BLaER1 treated with 17β-estradiol and CSF1 and Interleukin-3, amounts not matched to agents 10 nM and 100 nM (cell line): ENCODE measurements around the gene DDHD1.
A peak's percentile ranks its signal among the peaks of the same experiment; 100 is the strongest.
"Not testable (repeated sequence)": the region's sequence is repeated elsewhere in the genome, so short reads cannot be mapped to it uniquely, and the experiment has no call there.

Experiments used
- H3K27ac ChIP-seq, 11 experiments: shearing (Covaris generic); formaldehyde crosslinking; 2 replicates each; pipeline ENCODE4 v1.8.1; 2022
- H3K27me3 ChIP-seq, 11 experiments: shearing (Covaris generic); formaldehyde crosslinking; 2 replicates each; pipeline ENCODE4 v1.8.1; 2022
- H3K36me3 ChIP-seq, 11 experiments: shearing (Covaris generic); formaldehyde crosslinking; 2 replicates each; pipeline ENCODE4 v1.8.1; 2022
- H3K4me1 ChIP-seq, 10 experiments: shearing (Covaris generic); formaldehyde crosslinking; 2 replicates each; pipeline ENCODE4 v1.8.1; 2022
- H3K4me2 ChIP-seq, 11 experiments: shearing (Covaris generic); formaldehyde crosslinking; 2 replicates each; pipeline ENCODE4 v1.8.1; 2022
- H3K4me3 ChIP-seq, 10 experiments: shearing (Covaris generic); formaldehyde crosslinking; 2 replicates each; pipeline ENCODE4 v1.8.1; 2022
- H3K9ac ChIP-seq, 11 experiments: shearing (Covaris generic); formaldehyde crosslinking; 2 replicates each; pipeline ENCODE4 v1.8.1; 2022
- H3K9me3 ChIP-seq, 11 experiments: shearing (Covaris generic); formaldehyde crosslinking; replicated peaks in 1 of 11; 2 replicates each; pipeline ENCODE4 v1.8.1; 2022
- H4K20me1 ChIP-seq, 11 experiments: shearing (Covaris generic); formaldehyde crosslinking; 2 replicates each; pipeline ENCODE4 v1.8.1; 2022
- Cebpa-rat ChIP-seq, 11 experiments: shearing (Covaris generic); IDR thresholded peaks; 2 replicates each; pipeline ENCODE4 v1.8.1; 2022

The DDHD1 gene

DNA sequence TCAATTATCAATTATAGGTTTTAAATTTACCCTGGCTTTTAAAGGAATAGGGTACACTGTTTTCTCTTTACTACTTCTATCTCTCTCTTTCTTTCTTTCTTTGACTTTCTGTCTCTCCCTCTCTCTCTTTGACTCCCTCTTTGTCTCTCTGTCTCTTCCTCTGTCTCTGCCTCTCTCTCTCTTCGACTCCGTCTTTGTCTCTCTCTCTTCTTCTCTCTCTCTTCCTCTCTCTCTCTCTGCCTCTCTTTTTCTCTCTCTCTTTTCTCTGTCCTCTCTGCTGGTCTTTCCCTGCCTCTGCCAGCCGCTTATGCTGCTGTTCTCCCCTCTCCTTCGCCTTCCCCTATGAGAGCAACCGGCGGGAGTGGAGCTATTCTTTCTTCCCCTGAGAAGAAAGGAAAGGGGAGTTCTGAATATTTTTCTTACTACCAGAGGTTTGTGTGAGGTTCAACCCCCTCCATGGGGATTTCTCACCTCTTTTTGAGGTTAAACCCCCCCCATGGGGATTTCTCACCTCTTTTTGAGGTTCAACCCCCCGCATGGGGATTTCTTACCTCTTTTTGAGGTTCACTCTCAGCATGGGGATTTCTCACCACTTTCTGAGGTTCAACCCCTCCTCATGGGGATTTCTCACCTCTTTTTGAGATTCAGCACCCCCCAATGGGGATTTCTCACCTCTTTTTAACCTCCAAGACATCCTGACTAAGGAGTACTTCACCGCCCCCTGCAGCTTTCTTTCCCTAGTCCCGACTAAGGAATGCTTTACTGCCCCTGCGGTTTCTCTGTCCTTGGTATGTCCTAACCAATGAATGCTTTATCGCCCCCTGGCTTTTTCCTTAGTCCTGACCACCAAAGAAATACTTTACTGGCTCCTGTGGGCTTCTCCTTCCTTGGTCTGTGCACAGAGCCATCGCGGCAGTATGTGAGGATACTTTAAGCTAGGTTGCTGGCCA lies 27.4 kb upstream of the DDHD1 start:
- Histone ChIP-seq H3K9ac (no peak overlapping the region), H3K27me3 (no peaks in the 10 kb centered on the region), H3K36me3 (no peaks in the 10 kb centered on the region), H3K9me3 (peaks cover 6 to 19% (median 13%) of the 10 kb centered on the region in 11 experiments; a peak in 19 of 22 replicates), H3K27ac (no peak overlapping the region), H3K4me3 (no peak overlapping the region), H4K20me1 (no peaks in the 10 kb centered on the region), H3K4me2 (no peak overlapping the region), H3K4me1 (no peaks in the 10 kb centered on the region)
- no peak for TF ChIP-seq Cebpa-rat (IDR thresholded peaks at IDR 0.05)

DNA sequence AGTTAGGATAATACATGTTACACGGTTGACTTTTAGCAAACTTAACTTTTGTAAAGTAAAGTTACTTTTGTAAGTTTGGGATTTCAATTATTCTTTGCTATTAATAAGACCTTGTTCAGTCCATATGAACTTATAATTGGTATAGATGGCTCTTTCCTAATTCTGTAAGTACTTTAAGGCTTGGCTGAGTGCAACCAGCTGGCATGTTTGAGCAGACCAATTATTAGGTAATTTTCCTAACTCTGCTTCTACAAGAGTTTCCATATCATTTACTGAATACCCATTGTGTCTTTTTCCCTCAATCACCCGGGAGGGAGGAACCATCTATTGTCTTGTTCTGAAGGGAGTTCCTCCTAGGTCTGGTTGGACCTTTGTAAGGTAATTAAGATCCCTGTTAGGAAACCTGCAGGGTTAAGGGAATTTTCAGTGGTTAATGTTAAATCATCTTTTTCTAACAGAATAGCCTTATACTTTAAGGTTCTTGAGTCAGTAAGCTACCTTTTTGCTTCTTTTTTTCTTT lies 26.4 kb upstream of the DDHD1 start:
- peaks cover 6 to 19% (median 13%) of the 10 kb centered on the region in 11 experiments; a peak in 19 of 22 replicates for H3K9me3 ChIP-seq
- not testable (repeated sequence) for H3K4me1 ChIP-seq, H3K4me2 ChIP-seq, H3K9ac ChIP-seq, H4K20me1 ChIP-seq, H3K36me3 ChIP-seq, H3K27ac ChIP-seq, H3K27me3 ChIP-seq, H3K4me3 ChIP-seq

DNA sequence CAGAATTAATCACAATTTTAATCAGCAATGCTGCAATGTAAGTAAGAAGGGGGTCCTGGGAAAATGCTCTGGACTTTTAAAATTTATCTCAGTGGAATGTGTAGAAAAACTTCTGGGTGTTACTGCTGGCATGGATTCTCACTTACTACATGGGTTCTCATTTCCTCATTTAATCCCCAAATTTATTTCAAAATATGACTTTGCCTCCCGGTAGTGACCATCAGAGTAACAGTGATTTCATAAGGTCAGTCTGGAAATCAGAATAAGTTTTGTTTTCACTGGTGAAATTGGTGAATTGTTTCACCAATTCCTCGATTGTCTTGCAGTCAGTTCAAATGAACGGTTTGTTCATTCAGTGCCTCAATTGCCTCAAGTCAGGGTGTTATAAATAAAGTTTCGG lies 22.3 kb upstream of the DDHD1 start:
- TF ChIP-seq Cebpa-rat (IDR thresholded peaks at IDR 0.05) = no peak

DNA sequence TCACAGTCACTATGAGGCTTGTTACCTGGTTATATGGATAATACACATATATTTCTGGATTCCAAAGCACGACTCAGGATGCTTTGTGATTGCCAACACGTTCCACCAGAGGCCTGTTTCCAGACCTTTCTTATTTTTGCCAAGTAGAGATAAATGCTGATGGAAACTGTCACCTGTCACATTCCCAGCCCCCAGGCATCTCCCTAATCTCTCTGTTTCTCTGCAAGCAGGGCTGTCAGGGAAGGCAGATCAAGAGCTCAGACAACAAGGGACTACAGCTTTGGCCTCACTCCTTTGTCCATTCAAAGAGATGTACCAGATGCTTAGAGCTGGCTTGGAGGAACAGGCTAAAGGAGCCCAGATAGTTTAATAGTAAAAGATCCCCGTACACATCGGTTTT lies 21.8 kb upstream of the DDHD1 start:
- Histone ChIP-seq H4K20me1 (no peaks in the 10 kb centered on the region), H3K9me3 (no peaks in the 10 kb centered on the region), H3K36me3 (no peaks in the 10 kb centered on the region), H3K27me3 (no peaks in the 10 kb centered on the region), H3K27ac (no peak overlapping the region), H3K4me3 (no peak overlapping the region), H3K4me1 (no peaks in the 10 kb centered on the region), H3K4me2 (no peak overlapping the region), H3K9ac (no peak overlapping the region)
- no peak for TF ChIP-seq Cebpa-rat (IDR thresholded peaks at IDR 0.05)

More for the DNA sequence above, 22.3 kb upstream of the DDHD1 start:
- Histone ChIP-seq H3K9ac (no peak overlapping the region), H3K4me1 (no peaks in the 10 kb centered on the region), H3K36me3 (no peaks in the 10 kb centered on the region), H3K27me3 (no peaks in the 10 kb centered on the region), H4K20me1 (no peaks in the 10 kb centered on the region), H3K27ac (no peak overlapping the region), H3K4me2 (no peak overlapping the region), H3K9me3 (peaks cover 0 to 2% (median under 1%) of the 10 kb centered on the region in 11 experiments; a peak in 6 of 22 replicates), H3K4me3 (no peak overlapping the region)

GRCh38 chr14:53168786-53169185 lies 15.7 kb upstream of the DDHD1 start:
- no peaks in the 10 kb centered on the region for H3K27me3 ChIP-seq
- no peaks in the 10 kb centered on the region for H3K4me1 ChIP-seq
- H3K9ac ChIP-seq = no peak overlapping the region
- H4K20me1 ChIP-seq = no peaks in the 10 kb centered on the region
- H3K9me3 ChIP-seq = peaks cover 0 to 6% (median 0%) of the 10 kb centered on the region in 11 experiments; a peak in 4 of 22 replicates
- TF ChIP-seq Cebpa-rat (IDR thresholded peaks at IDR 0.05) = no peak
- no peak overlapping the region for H3K4me2 ChIP-seq
- H3K27ac ChIP-seq = no peak overlapping the region
- no peaks in the 10 kb centered on the region for H3K36me3 ChIP-seq
- no peak overlapping the region for H3K4me3 ChIP-seq

- no peaks in the 10 kb centered on the region for H3K27me3 ChIP-seq
- no peaks in the 10 kb centered on the region for H4K20me1 ChIP-seq
- peaks cover 0 to 11% (median 0%) of the 10 kb centered on the region in 11 experiments; a peak in 6 of 22 replicates for H3K9me3 ChIP-seq
- 0 out of 20 replicates have a peak, but pooled peaks cover 0 to under 1% (median 0%) of the 10 kb centered on the region in 10 experiments for H3K4me1 ChIP-seq
- no peak overlapping the region for H3K4me2 ChIP-seq
- TF ChIP-seq Cebpa-rat (IDR thresholded peaks at IDR 0.05) = no peak
- H3K9ac ChIP-seq = no peak overlapping the region
- no peaks in the 10 kb centered on the region for H3K36me3 ChIP-seq
- no peak overlapping the region for H3K27ac ChIP-seq
- H3K4me3 ChIP-seq = no peak overlapping the region
These were observed 14.6 kb upstream of the DDHD1 start for GRCh38 chr14:53167602-53168328.

- Histone ChIP-seq H3K27ac (peak overlapping the region in 4 of 11 experiments; percentile 2 to 64 (median 56); a peak in 6 of 22 replicates), H4K20me1 (no peaks in the 10 kb centered on the region), H3K27me3 (no peaks in the 10 kb centered on the region), H3K36me3 (no peaks in the 10 kb centered on the region), H3K9me3 (peaks cover 0 to 11% (median 0%) of the 10 kb centered on the region in 11 experiments; a peak in 6 of 22 replicates), H3K4me3 (no peak overlapping the region), H3K4me1 (peaks cover 0 to 17% (median 2%) of the 10 kb centered on the region in 10 experiments; a peak in 7 of 20 replicates), H3K9ac (peak overlapping the region in 2 of 11 experiments; percentile 23 to 61; a peak in 2 of 22 replicates), H3K4me2 (peak overlapping the region in 6 of 11 experiments; percentile 1 to 66 (median 31); a peak in 9 of 22 replicates)
- TF ChIP-seq Cebpa-rat (IDR thresholded peaks at IDR 0.05) = 0 out of 22 replicates have a peak, but pooled peaks of 1 of the 11 experiments have one; percentile 22
These were observed 8.8 kb upstream of the DDHD1 start for GRCh38 chr14:53161758-53162435.

GRCh38 chr14:53156238-53156637 lies 3.1 kb upstream of the DDHD1 start:
- H4K20me1 ChIP-seq = peaks cover under 1 to 12% (median 5%) of the 10 kb centered on the region in 11 experiments; a peak in 15 of 22 replicates
- H3K9me3 ChIP-seq = no peaks in the 10 kb centered on the region
- TF ChIP-seq Cebpa-rat (IDR thresholded peaks at IDR 0.05) = peak in 1 of 11 experiments; percentile 52; a peak in 1 of 22 replicates
- no peaks in the 10 kb centered on the region for H3K27me3 ChIP-seq
- H3K27ac ChIP-seq = no peak overlapping the region
- H3K9ac ChIP-seq = no peak overlapping the region
- no peaks in the 10 kb centered on the region for H3K36me3 ChIP-seq
- peaks cover 1 to 8% (median 7%) of the 10 kb centered on the region in 10 experiments; a peak in 14 of 20 replicates for H3K4me1 ChIP-seq
- H3K4me2 ChIP-seq = no peak overlapping the region
- no peak overlapping the region for H3K4me3 ChIP-seq
